ENCODE data around the gene HLA-DMB.
"Not testable (repeated sequence)": the region's sequence is repeated elsewhere in the genome, so short reads cannot be mapped to it uniquely, and the experiment has no call there.

Gene HLA-DMB

GRCh38 chr6:32949113-32949512 is 8.3 kb upstream of the HLA-DMB start:
- DNase-seq, result no peak

- peak; percentile 30 for DNase-seq
These were observed 7.0 kb upstream of the HLA-DMB start for GRCh38 chr6:32947552-32948465.

DNA sequence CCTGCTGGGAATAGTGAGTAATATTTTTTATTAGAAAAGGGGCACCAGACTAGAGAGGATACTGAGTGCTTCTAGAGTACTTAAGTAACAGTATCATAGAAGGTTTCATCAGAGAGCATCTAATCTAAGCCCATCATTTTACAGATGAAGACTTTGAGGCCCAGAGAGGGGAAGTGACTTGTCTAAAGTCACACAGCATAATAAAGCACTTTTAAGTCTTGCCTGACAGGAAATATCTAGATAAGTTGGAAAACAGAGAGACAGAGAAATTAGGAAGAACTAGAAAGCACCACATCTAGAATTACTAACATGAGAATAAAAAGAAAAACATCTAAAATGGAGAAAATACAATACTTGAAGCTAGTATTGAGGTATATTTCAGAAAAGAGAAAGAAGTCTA is 6.1 kb upstream of the HLA-DMB start:
- no peak for DNase-seq

GRCh38 chr6:32945953-32946352 is 5.1 kb upstream of the HLA-DMB start:
- DNase-seq, result no peak

DNA sequence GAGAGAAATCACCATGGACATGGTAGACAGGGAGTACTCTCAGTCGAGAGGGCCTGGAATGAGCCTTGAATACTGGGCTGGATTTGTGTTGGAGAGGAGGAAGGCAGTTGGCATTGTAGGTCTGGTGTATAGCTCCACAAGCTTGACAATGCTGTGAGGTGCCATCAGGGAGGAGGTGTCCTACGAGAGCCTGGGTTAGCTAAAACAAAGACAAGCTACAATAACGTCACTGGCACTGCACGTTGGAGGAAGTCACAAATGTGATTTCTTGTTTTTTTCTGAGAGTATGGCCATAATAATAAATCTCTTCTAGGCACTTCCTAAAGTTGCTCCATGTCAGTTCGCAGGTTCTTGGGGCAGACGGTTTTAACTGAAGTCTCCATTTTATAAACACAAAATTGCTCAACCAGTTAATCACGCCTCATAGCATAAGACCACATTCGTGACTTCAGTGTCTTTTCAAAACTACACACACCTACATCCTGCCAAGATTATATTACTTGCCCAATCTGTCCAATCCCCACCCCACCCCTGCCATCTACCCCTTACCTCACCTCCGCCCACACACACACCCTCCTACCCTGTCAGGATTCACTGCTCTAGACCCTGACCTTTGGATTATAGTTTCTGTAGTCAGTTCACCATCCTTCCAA is 4.4 kb upstream of the HLA-DMB start:
- DNase-seq, result no peak

GRCh38 chr6:32943864-32944649 is 3.2 kb upstream of the HLA-DMB start:
- DNase-seq, result no peak

DNA sequence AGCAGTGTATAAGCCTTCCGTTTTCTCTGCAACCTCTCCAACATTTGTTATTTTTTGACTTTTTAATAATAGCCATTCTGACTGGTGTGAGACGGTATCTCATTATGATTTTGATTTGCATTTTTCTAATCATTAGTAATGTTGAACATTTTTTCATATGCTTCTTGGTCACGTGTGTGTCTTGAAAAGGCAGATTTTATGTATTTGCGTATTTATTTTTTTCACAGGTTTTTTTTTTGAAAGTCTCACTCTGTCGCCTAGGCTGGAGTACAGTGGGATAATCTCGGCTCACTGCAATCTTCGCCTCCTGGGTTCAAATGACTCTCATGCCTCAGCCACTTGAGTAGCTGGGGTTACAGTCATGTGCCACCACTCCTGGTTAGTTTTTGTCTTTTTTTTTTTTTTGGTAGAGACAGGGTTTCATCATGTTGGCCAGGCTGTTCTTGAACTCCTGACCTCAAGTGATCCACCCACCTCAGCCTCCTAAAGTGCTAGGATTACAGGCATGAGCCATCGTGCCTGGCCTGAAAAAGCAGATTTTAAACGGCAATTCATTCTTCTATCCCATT is 1.8 kb upstream of the HLA-DMB start:
- DNase-seq, result not testable (repeated sequence)

DNA sequence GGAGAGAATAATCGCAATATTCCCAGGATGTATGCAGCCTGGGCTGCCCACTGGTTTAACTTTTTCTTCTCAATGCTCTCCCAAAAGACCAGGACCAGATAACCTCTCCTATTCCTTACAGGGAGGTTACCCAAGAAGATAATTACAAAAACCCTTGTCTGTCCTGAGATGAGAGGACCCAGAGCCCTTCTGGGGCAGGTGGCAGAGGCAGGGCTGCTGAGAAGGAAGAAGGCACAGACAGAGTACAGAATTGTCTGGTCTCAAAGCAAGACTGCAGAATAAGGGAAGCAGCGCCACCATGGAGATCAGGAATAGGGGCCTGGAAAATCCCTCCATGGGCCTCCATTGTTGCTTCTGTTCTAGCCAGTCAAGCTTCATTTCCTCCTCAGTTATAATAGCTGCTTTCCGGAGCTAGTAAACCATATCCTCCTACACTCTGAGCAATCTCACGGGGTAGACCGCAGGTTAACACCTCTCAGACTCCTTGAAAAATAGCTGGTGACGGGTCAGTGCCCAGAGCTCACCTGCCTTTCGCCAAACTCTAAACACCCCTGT is 463 bp upstream of the HLA-DMB start:
- no peak for DNase-seq

DNA sequence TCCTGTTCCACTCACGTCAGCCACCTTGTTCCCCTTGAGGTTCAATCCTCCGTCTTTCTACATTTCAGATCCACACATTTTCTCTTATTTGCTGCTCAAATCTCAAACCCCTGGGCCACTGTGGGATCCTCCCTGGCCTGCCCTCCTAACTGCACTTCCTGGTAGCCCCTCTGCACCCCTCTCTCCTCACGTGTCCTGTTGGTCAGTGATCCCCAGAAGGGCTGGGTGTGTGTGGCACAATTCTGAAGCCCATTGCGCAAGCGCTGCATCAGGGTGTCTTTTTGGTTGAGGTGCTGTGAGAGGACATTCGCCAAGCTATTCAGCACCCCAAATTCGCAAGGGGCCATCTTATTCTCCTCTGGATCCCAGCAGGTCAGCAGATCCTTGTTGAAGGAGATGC is 2.3 kb downstream of the HLA-DMB start:
- no peak for DNase-seq

DNA sequence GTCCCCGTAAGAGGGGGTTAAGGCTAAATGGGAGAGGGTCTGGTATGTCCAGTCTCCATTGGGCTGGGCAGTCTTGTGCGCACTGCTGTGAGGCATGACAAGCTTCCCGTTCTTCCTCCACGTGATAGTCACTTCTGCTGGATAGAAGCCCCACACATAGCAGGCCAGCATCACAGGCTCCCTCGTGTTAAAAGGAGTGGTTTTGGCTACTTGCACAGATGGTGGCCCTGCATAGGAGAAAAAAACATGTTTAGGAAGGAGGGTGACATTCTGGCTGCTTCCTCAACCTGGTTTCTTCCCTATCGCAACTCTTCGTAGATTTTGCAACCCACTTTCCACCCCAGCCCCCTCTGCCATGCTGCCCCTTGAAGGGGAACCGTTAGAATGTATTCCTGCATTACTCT is 3.6 kb downstream of the HLA-DMB start:
- DNase-seq, result no peak

- no peak for DNase-seq
These were observed 4.3 kb downstream of the HLA-DMB start for GRCh38 chr6:32936239-32937152.

DNA sequence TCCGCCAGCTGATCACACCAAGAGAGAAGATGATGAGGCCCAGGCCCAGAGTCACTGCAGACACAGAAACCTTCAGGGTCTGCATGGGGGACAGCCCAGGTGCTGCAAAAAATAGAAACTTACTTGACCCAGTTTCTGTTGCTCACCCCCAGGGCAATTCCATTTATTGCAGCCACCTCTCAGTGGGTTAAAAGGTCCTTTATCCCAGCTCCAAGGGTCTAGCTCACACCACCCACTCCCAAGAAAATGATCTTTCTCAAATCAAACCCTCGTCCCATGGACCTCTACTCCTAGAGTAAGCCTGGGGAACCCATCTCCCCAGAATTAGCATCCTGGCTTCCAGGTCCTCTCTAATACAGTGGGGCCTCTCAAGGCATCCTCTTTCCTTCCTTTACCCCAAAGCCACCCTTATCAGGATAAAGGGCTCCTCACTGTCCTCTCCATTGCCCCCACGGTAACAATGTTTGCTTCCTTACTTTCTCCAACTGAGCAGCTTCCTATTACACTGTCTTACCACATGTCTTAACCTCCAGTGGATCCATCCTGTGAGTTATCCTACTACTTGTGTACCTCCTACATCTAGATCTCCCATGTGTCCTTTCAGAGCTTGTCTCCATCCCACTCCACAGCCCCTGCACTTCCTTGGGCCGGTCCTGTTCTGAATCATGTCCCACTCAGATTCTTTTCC is 5.1 kb downstream of the HLA-DMB start:
- DNase-seq, result no peak

DNA sequence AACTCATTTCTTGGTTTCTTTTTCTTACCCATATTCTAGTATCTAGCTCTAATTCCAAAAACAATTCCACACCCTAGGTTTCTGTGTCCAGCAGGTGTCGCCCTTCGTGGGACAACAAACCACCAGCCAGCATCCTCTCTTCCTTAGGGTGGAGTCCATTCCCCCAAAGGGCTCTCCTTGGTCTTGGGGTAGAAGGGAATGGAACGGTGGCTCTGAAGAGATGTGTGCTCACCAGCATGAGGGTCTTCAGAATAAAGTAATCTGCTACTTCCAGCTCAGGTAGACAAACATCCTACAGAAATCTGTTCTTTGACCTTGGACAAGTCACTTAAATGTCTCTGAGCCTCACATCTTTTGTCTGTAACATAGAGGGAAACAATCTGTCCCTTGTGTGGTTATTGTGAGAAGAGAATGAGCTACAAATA is 7.2 kb downstream of the HLA-DMB start:
- peak; percentile 40 for DNase-seq

DNA sequence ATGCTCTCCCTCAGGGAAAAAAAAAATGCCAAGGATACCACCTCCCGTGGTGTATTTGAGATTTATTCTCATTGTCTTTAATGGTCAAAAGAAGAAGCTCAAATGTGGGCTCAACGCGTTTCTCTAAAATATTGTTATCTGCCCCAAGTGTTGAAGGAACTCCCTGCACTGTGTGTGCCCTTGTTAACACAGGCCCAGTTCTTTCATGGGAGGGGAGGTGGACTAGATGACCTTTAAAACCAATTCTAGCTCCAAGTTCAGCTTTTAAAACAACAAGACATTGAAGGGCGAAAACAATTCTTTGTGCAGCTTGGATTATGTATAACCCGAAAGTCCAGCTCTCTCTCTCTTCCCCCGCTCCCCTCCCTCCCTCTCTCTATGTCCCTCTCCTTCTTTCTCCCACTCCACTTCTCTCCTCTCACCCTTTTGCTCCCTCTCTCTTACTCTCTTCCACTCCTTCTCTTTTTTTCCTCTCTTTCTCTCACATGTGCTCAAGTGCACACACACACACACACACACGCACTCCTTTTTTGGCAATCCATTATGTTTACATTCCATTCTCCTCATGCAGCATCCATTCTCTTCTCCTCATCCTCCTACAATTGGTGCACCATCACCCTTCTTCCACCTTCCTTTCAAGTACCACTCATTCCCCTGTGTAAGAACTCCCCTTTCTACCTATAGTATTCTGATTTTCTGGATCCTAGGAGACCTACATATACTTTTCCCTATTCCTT is 8.5 kb downstream of the HLA-DMB start:
- no peak for DNase-seq

- no peak for DNase-seq
These were observed 9.6 kb downstream of the HLA-DMB start for GRCh38 chr6:32931211-32931610.

DNA sequence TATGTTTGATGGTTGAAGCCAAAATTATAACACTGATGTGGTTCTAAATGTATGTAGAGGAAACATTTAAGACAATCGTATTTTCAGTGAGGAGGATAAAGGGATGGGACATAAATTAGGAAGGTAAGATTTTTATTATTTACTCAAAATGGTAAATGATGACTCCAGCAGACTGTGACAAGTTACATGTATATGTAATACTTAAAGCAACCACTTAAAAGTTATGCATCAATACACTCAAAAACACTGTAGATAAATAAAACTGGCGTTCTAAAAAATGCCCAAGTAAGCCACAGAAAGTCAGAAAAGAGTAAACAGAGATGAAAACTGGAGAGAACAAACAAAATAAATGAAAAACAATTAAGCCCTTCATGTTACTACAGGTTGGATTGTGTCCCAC is 18.7 kb downstream of the HLA-DMB start:
- DNase-seq, result no peak

DNA sequence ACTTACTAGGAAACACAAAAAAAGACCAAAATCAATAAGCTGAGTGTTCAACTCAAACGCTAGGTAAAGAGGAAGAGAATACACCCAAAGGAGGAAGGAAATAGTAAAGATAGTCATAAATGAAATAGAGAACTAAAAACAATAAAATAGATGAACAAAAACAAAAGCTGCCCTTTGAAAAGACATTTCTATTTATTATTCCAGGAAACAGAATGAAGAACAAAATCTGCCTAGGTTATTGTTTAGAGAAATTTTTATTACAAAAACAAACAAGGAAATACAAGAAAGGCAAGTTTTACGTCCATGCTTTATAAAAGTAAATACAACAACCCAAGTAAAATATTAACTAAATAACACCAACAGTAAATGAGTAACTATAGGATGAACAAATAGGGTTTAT is 20.1 kb downstream of the HLA-DMB start:
- no peak for DNase-seq

GRCh38 chr6:32912951-32913350 is 27.9 kb downstream of the HLA-DMB start:
- DNase-seq, result peak; percentile 91

GRCh38 chr6:32908897-32909296 is 31.9 kb downstream of the HLA-DMB start:
- DNase-seq, result no peak

DNA sequence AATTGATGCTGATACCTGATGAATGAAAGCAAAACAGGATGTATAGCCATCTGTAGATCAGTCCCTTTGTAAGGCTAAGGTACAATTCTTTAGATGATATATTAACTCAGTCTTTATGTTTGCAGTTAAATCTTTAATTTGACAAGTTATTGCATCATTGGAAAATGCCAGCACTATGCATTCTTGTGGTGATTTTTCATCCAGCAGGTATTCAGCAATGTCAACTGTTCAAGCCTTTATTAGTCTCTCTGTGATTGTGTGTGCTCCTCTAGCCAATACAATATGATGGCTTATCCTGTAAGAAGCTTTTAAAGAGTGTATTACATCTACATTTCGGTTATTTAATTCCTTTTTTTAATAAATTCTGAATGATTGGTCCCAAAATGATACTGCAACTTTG is 34.3 kb downstream of the HLA-DMB start:
- no peak for DNase-seq
